ENCODE measurements around the gene GPANK1.

GPANK1 gene

GRCh38 chr6:31640612-31641011, 24.2 kb downstream of the GPANK1 start:
- TF ChIP-seq CTCF (IDR thresholded peaks at IDR 0.05; ENCODE audit: insufficient read depth, low read length, poor library complexity, severe bottlenecking) = no peak
- TF ChIP-seq EZH2phosphoT487 (conservative IDR thresholded peaks at IDR 0.05; ENCODE audit: low read length) = no peak
- no peak overlapping the region for H3K27ac ChIP-seq (ENCODE audit: low read depth, low read length)
- H2AFZ ChIP-seq (ENCODE audit: low read depth, low read length, severe bottlenecking) = no peak overlapping the region
- H3K9me3 ChIP-seq (ENCODE audit: insufficient read depth, low read length) = no peaks in the 10 kb centered on the region
- peaks cover 36% of the 10 kb centered on the region for H3F3A ChIP-seq (ENCODE audit: insufficient read depth)
- H3K36me3 ChIP-seq (ENCODE audit: low read length) = peaks cover 10% of the 10 kb centered on the region; the same call in 1 of the 2 replicates
- no peaks in the 10 kb centered on the region for H3K9me2 ChIP-seq (replicated peaks; ENCODE audit: insufficient read depth, low read length)
- H3K27me3 ChIP-seq (ENCODE audit: low read length) = no peaks in the 10 kb centered on the region
- H3K4me3 ChIP-seq (ENCODE audit: insufficient read depth, low read length, poor library complexity, severe bottlenecking) = no peak overlapping the region
- no peak overlapping the region for H3K4me2 ChIP-seq (ENCODE audit: low read depth, low read length, poor library complexity, severe bottlenecking)
- H3K79me2 ChIP-seq (ENCODE audit: insufficient read depth, low read length) = no peaks in the 10 kb centered on the region
- H3K9ac ChIP-seq (ENCODE audit: low read length) = no peak overlapping the region
- H4K20me1 ChIP-seq (ENCODE audit: low read depth, low read length) = no peaks in the 10 kb centered on the region

DNA sequence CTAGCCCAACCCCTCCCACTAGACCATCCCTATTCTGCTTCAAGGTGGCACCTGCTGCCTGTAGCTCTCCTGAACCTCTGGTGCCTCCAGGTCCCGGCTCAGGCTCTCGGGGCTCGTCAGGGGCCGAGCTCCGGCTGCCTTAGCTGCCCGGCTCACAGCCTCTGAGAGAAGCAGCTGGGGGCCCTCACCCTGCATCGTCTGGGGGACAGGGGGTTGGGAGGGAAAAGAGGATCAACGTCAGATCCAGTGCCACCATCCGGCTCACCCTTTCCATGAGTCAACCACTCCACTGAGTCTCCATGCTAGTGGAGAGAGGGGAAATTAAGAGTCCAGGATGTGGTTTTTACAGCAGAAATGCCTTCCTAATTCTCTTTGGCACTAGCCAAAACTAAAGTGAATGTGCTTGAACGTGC, 25.3 kb downstream of the GPANK1 start:
- Histone ChIP-seq H3F3A (ENCODE audit: insufficient read depth) (peaks cover 45% of the 10 kb centered on the region), H3K9ac (ENCODE audit: low read length) (no peak overlapping the region), H4K20me1 (ENCODE audit: low read depth, low read length) (no peaks in the 10 kb centered on the region), H3K4me3 (ENCODE audit: insufficient read depth, low read length, poor library complexity, severe bottlenecking) (no peak overlapping the region), H3K9me3 (ENCODE audit: insufficient read depth, low read length) (no peaks in the 10 kb centered on the region), H2AFZ (ENCODE audit: low read depth, low read length, severe bottlenecking) (no peak overlapping the region), H3K79me2 (ENCODE audit: insufficient read depth, low read length) (no peaks in the 10 kb centered on the region), H3K36me3 (ENCODE audit: low read length) (peaks cover 16% of the 10 kb centered on the region; the same call in 1 of the 2 replicates), H3K27ac (ENCODE audit: low read depth, low read length) (no peak overlapping the region), H3K27me3 (ENCODE audit: low read length) (no peaks in the 10 kb centered on the region), H3K4me2 (ENCODE audit: low read depth, low read length, poor library complexity, severe bottlenecking) (no peak overlapping the region), H3K9me2 (replicated peaks; ENCODE audit: insufficient read depth, low read length) (no peaks in the 10 kb centered on the region)
- TF ChIP-seq EZH2phosphoT487 (conservative IDR thresholded peaks at IDR 0.05; ENCODE audit: low read length) = no peak
- TF ChIP-seq CTCF (IDR thresholded peaks at IDR 0.05; ENCODE audit: insufficient read depth, low read length, poor library complexity, severe bottlenecking) = no peak

DNA sequence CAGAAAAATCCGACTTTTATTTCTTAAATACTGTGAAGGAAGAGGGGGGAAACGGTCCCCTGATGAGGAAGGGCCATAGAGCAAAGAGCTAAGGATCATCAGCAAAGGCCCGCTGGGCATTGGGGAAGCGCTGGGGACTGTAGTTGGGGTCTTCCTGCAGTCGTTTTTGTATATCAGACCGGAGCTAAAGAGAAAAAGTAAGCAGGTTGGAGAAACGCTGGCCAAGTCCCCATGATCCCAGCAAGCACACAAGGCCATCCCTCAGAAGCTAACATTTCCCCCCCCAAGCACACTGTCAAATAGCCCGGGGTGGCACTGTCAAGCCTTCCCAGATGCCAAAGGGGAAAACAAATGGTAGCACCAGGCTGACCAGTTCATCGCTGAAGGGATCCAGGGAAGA, 25.8 kb downstream of the GPANK1 start:
- Histone ChIP-seq H3K27ac (ENCODE audit: low read depth, low read length) (no peak overlapping the region), H3K9me2 (replicated peaks; ENCODE audit: insufficient read depth, low read length) (no peaks in the 10 kb centered on the region), H3K9ac (ENCODE audit: low read length) (no peak overlapping the region), H4K20me1 (ENCODE audit: low read depth, low read length) (no peaks in the 10 kb centered on the region), H3K36me3 (ENCODE audit: low read length) (peaks cover 18% of the 10 kb centered on the region; the same call in 1 of the 2 replicates), H3F3A (ENCODE audit: insufficient read depth) (peaks cover 50% of the 10 kb centered on the region), H3K9me3 (ENCODE audit: insufficient read depth, low read length) (no peaks in the 10 kb centered on the region), H3K4me2 (ENCODE audit: low read depth, low read length, poor library complexity, severe bottlenecking) (no peak overlapping the region), H3K4me3 (ENCODE audit: insufficient read depth, low read length, poor library complexity, severe bottlenecking) (no peak overlapping the region), H2AFZ (ENCODE audit: low read depth, low read length, severe bottlenecking) (no peak overlapping the region), H3K79me2 (ENCODE audit: insufficient read depth, low read length) (no peaks in the 10 kb centered on the region), H3K27me3 (ENCODE audit: low read length) (no peaks in the 10 kb centered on the region)
- TF ChIP-seq EZH2phosphoT487 (conservative IDR thresholded peaks at IDR 0.05; ENCODE audit: low read length) (no peak), CTCF (IDR thresholded peaks at IDR 0.05; ENCODE audit: insufficient read depth, low read length, poor library complexity, severe bottlenecking) (no peak)
